Measurements from ENCODE around the gene HELB.

HELB gene

GRCh38 chr12:66331016-66331415, 28.7 kb downstream of the HELB start:
- no peaks in the 10 kb centered on the region for H3K9me3 ChIP-seq (ENCODE audit: control insufficient read depth, insufficient read depth, low read depth, low read length)
- H3K27me3 ChIP-seq (ENCODE audit: control insufficient read depth, insufficient read depth, low read length), result no peaks in the 10 kb centered on the region
- no peak overlapping the region for H3K9ac ChIP-seq (ENCODE audit: low read length)
- H3K36me3 ChIP-seq (ENCODE audit: control insufficient read depth, insufficient read depth, low read length), result peaks cover 15% of the 10 kb centered on the region
- H3K4me1 ChIP-seq (ENCODE audit: control insufficient read depth, insufficient read depth, low read length), result no peaks in the 10 kb centered on the region
- H3K4me3 ChIP-seq (ENCODE audit: low read depth, low read length), result no peak overlapping the region
- no peak overlapping the region for H3K27ac ChIP-seq (ENCODE audit: low read depth, low read length)

- Histone ChIP-seq H3K4me3 (ENCODE audit: low read depth, low read length) (no peak overlapping the region), H3K36me3 (ENCODE audit: control insufficient read depth, insufficient read depth, low read length) (peaks cover 15% of the 10 kb centered on the region), H3K9me3 (ENCODE audit: control insufficient read depth, insufficient read depth, low read depth, low read length) (no peaks in the 10 kb centered on the region), H3K9ac (ENCODE audit: low read length) (no peak overlapping the region), H3K4me1 (ENCODE audit: control insufficient read depth, insufficient read depth, low read length) (no peaks in the 10 kb centered on the region), H3K27me3 (ENCODE audit: control insufficient read depth, insufficient read depth, low read length) (no peaks in the 10 kb centered on the region), H3K27ac (ENCODE audit: low read depth, low read length) (no peak overlapping the region)
These were observed 29.5 kb downstream of the HELB start for GRCh38 chr12:66331814-66332213.

- H3K4me3 ChIP-seq (ENCODE audit: low read depth, low read length), result no peak overlapping the region
- H3K9me3 ChIP-seq (ENCODE audit: control insufficient read depth, insufficient read depth, low read depth, low read length), result no peaks in the 10 kb centered on the region
- H3K27me3 ChIP-seq (ENCODE audit: control insufficient read depth, insufficient read depth, low read length), result no peaks in the 10 kb centered on the region
- H3K4me1 ChIP-seq (ENCODE audit: control insufficient read depth, insufficient read depth, low read length), result no peaks in the 10 kb centered on the region
- no peak overlapping the region for H3K27ac ChIP-seq (ENCODE audit: low read depth, low read length)
- peaks cover 31% of the 10 kb centered on the region for H3K36me3 ChIP-seq (ENCODE audit: control insufficient read depth, insufficient read depth, low read length)
- no peak overlapping the region for H3K9ac ChIP-seq (ENCODE audit: low read length)
These were observed 33.5 kb downstream of the HELB start for GRCh38 chr12:66335746-66336145.

GRCh38 chr12:66337381-66338010, 35.2 kb downstream of the HELB start:
- no peaks in the 10 kb centered on the region for H3K4me1 ChIP-seq (ENCODE audit: control insufficient read depth, insufficient read depth, low read length)
- no peak overlapping the region for H3K9ac ChIP-seq (ENCODE audit: low read length)
- no peak overlapping the region for H3K4me3 ChIP-seq (ENCODE audit: low read depth, low read length)
- H3K27me3 ChIP-seq (ENCODE audit: control insufficient read depth, insufficient read depth, low read length), result no peaks in the 10 kb centered on the region
- H3K36me3 ChIP-seq (ENCODE audit: control insufficient read depth, insufficient read depth, low read length), result peaks cover 32% of the 10 kb centered on the region
- peaks cover 15% of the 10 kb centered on the region for H3K9me3 ChIP-seq (ENCODE audit: control insufficient read depth, insufficient read depth, low read depth, low read length)
- no peak overlapping the region for H3K27ac ChIP-seq (ENCODE audit: low read depth, low read length)

GRCh38 chr12:66340131-66340530, 37.8 kb downstream of the HELB start:
- Histone ChIP-seq H3K4me3 (ENCODE audit: low read depth, low read length) (no peak overlapping the region), H3K9me3 (ENCODE audit: control insufficient read depth, insufficient read depth, low read depth, low read length) (peaks cover 15% of the 10 kb centered on the region), H3K27me3 (ENCODE audit: control insufficient read depth, insufficient read depth, low read length) (no peaks in the 10 kb centered on the region), H3K36me3 (ENCODE audit: control insufficient read depth, insufficient read depth, low read length) (peaks cover 32% of the 10 kb centered on the region), H3K27ac (ENCODE audit: low read depth, low read length) (no peak overlapping the region), H3K9ac (ENCODE audit: low read length) (no peak overlapping the region), H3K4me1 (ENCODE audit: control insufficient read depth, insufficient read depth, low read length) (no peaks in the 10 kb centered on the region)

GRCh38 chr12:66341126-66341525, 38.8 kb downstream of the HELB start:
- Histone ChIP-seq H3K36me3 (ENCODE audit: control insufficient read depth, insufficient read depth, low read length) (peaks cover 32% of the 10 kb centered on the region), H3K27me3 (ENCODE audit: control insufficient read depth, insufficient read depth, low read length) (no peaks in the 10 kb centered on the region), H3K9me3 (ENCODE audit: control insufficient read depth, insufficient read depth, low read depth, low read length) (peaks cover 15% of the 10 kb centered on the region), H3K9ac (ENCODE audit: low read length) (no peak overlapping the region), H3K27ac (ENCODE audit: low read depth, low read length) (no peak overlapping the region), H3K4me1 (ENCODE audit: control insufficient read depth, insufficient read depth, low read length) (no peaks in the 10 kb centered on the region), H3K4me3 (ENCODE audit: low read depth, low read length) (no peak overlapping the region)

- Histone ChIP-seq H3K4me3 (ENCODE audit: low read depth, low read length) (no peak overlapping the region), H3K27me3 (ENCODE audit: control insufficient read depth, insufficient read depth, low read length) (no peaks in the 10 kb centered on the region), H3K4me1 (ENCODE audit: control insufficient read depth, insufficient read depth, low read length) (no peaks in the 10 kb centered on the region), H3K9me3 (ENCODE audit: control insufficient read depth, insufficient read depth, low read depth, low read length) (peaks cover 15% of the 10 kb centered on the region), H3K9ac (ENCODE audit: low read length) (no peak overlapping the region), H3K27ac (ENCODE audit: low read depth, low read length) (no peak overlapping the region), H3K36me3 (ENCODE audit: control insufficient read depth, insufficient read depth, low read length) (peaks cover 14% of the 10 kb centered on the region)
These were observed 42.9 kb downstream of the HELB start for GRCh38 chr12:66345212-66345611.

GRCh38 chr12:66345956-66346355, 43.7 kb downstream of the HELB start:
- Histone ChIP-seq H3K36me3 (ENCODE audit: control insufficient read depth, insufficient read depth, low read length) (peaks cover 10% of the 10 kb centered on the region), H3K4me3 (ENCODE audit: low read depth, low read length) (no peak overlapping the region), H3K9me3 (ENCODE audit: control insufficient read depth, insufficient read depth, low read depth, low read length) (peaks cover 13% of the 10 kb centered on the region), H3K27me3 (ENCODE audit: control insufficient read depth, insufficient read depth, low read length) (no peaks in the 10 kb centered on the region), H3K27ac (ENCODE audit: low read depth, low read length) (no peak overlapping the region), H3K9ac (ENCODE audit: low read length) (no peak overlapping the region), H3K4me1 (ENCODE audit: control insufficient read depth, insufficient read depth, low read length) (no peaks in the 10 kb centered on the region)

GRCh38 chr12:66351301-66351700, 49.0 kb downstream of the HELB start:
- Histone ChIP-seq H3K4me1 (ENCODE audit: control insufficient read depth, insufficient read depth, low read length) (no peaks in the 10 kb centered on the region; the same call in 1 of the 2 replicates), H3K27ac (ENCODE audit: low read depth, low read length) (no peak overlapping the region), H3K36me3 (ENCODE audit: control insufficient read depth, insufficient read depth, low read length) (no peaks in the 10 kb centered on the region), H3K9ac (ENCODE audit: low read length) (no peak overlapping the region), H3K27me3 (ENCODE audit: control insufficient read depth, insufficient read depth, low read length) (no peaks in the 10 kb centered on the region), H3K4me3 (ENCODE audit: low read depth, low read length) (no peak overlapping the region), H3K9me3 (ENCODE audit: control insufficient read depth, insufficient read depth, low read depth, low read length) (no peaks in the 10 kb centered on the region)

GRCh38 chr12:66352197-66352596, 49.9 kb downstream of the HELB start:
- Histone ChIP-seq H3K27ac (ENCODE audit: low read depth, low read length) (no peak overlapping the region), H3K4me3 (ENCODE audit: low read depth, low read length) (no peak overlapping the region), H3K4me1 (ENCODE audit: control insufficient read depth, insufficient read depth, low read length) (peaks cover 2% of the 10 kb centered on the region), H3K36me3 (ENCODE audit: control insufficient read depth, insufficient read depth, low read length) (no peaks in the 10 kb centered on the region), H3K9ac (ENCODE audit: low read length) (no peak overlapping the region), H3K27me3 (ENCODE audit: control insufficient read depth, insufficient read depth, low read length) (no peaks in the 10 kb centered on the region), H3K9me3 (ENCODE audit: control insufficient read depth, insufficient read depth, low read depth, low read length) (no peaks in the 10 kb centered on the region)

GRCh38 chr12:66352899-66353298, 50.6 kb downstream of the HELB start:
- no peak overlapping the region for H3K4me3 ChIP-seq (ENCODE audit: low read depth, low read length)
- H3K9me3 ChIP-seq (ENCODE audit: control insufficient read depth, insufficient read depth, low read depth, low read length), result no peaks in the 10 kb centered on the region
- no peaks in the 10 kb centered on the region for H3K27me3 ChIP-seq (ENCODE audit: control insufficient read depth, insufficient read depth, low read length)
- peaks cover 7% of the 10 kb centered on the region for H3K4me1 ChIP-seq (ENCODE audit: control insufficient read depth, insufficient read depth, low read length)
- H3K9ac ChIP-seq (ENCODE audit: low read length), result no peak overlapping the region
- no peak overlapping the region for H3K27ac ChIP-seq (ENCODE audit: low read depth, low read length)
- no peaks in the 10 kb centered on the region for H3K36me3 ChIP-seq (ENCODE audit: control insufficient read depth, insufficient read depth, low read length)

GRCh38 chr12:66354291-66354690, 52.0 kb downstream of the HELB start:
- no peaks in the 10 kb centered on the region for H3K9me3 ChIP-seq (ENCODE audit: control insufficient read depth, insufficient read depth, low read depth, low read length)
- H3K4me1 ChIP-seq (ENCODE audit: control insufficient read depth, insufficient read depth, low read length), result peaks cover 7% of the 10 kb centered on the region
- H3K27me3 ChIP-seq (ENCODE audit: control insufficient read depth, insufficient read depth, low read length), result no peaks in the 10 kb centered on the region
- no peak overlapping the region for H3K4me3 ChIP-seq (ENCODE audit: low read depth, low read length)
- no peaks in the 10 kb centered on the region for H3K36me3 ChIP-seq (ENCODE audit: control insufficient read depth, insufficient read depth, low read length)
- H3K27ac ChIP-seq (ENCODE audit: low read depth, low read length), result no peak overlapping the region
- no peak overlapping the region for H3K9ac ChIP-seq (ENCODE audit: low read length)
